ENCODE results near the gene VEGFC. TPM values are rescaled to one million over a fixed set of nuclear protein-coding genes. Genes with fewer than 3 reads are reported as not detected.

The VEGFC gene
- total RNA-seq, 1 donor from 2014 or later = 13.6 TPM

DNA sequence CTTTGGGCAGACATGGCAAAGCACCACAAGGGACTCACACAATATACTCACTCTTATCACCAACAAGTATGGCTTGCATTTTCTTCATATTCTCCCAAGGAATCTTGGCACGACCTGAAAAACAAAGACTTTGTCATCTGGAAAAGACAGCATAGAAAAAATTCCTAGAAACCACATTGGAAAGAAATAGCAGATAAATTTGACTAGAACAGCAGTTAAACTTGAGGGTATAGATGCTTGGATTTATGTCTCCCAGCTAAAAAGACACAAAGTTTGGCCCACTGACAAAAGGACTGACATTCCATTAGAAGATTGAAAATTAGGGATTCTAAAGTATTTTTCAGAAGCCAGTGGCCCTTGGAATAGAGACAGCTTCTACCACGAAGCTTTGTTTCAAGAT is 6.9 kb upstream of the VEGFC start:
- Mint-ChIP-seq H3K27ac (ENCODE audit: unreplicated experiment) (no peak overlapping the region), H3K4me3 (ENCODE audit: unreplicated experiment) (no peak overlapping the region), H3K4me1 (ENCODE audit: unreplicated experiment) (peaks cover 10% of the 10 kb centered on the region), H3K9me3 (ENCODE audit: unreplicated experiment) (no peaks in the 10 kb centered on the region), H3K36me3 (ENCODE audit: unreplicated experiment) (no peaks in the 10 kb centered on the region), H3K27me3 (ENCODE audit: unreplicated experiment) (no peaks in the 10 kb centered on the region)
- TF ChIP-seq, protein P1, sequence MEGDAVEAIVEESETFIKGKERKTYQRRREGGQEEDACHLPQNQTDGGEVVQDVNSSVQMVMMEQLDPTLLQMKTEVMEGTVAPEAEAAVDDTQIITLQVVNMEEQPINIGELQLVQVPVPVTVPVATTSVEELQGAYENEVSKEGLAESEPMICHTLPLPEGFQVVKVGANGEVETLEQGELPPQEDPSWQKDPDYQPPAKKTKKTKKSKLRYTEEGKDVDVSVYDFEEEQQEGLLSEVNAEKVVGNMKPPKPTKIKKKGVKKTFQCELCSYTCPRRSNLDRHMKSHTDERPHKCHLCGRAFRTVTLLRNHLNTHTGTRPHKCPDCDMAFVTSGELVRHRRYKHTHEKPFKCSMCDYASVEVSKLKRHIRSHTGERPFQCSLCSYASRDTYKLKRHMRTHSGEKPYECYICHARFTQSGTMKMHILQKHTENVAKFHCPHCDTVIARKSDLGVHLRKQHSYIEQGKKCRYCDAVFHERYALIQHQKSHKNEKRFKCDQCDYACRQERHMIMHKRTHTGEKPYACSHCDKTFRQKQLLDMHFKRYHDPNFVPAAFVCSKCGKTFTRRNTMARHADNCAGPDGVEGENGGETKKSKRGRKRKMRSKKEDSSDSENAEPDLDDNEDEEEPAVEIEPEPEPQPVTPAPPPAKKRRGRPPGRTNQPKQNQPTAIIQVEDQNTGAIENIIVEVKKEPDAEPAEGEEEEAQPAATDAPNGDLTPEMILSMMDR (IDR thresholded peaks at IDR 0.05) = no peak
- DNase-seq (ENCODE audit: extremely low spot score, unreplicated experiment) = no peak

DNA sequence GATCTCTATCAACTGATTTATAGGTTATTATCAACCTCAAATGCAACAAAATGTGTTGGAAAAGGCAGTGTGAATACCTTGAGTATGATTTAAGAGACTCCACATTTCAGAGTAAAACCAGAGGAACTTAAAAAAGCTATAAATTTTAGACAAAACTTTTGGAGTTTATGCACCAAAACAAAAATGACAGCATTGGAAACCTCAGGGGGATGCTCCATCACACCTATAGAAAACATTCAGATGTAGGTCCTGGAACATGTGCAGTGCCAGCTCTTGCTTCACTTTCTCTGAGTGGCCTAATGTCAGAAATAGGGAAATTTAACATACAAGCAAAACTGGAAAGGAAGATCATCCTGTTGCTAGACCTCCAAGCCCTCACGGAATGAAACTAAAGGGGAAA is 5.8 kb upstream of the VEGFC start:
- TF ChIP-seq, protein P1 (IDR thresholded peaks at IDR 0.05) = no peak
- Mint-ChIP-seq H3K27me3 (ENCODE audit: unreplicated experiment) (no peaks in the 10 kb centered on the region), H3K36me3 (ENCODE audit: unreplicated experiment) (no peaks in the 10 kb centered on the region), H3K4me3 (ENCODE audit: unreplicated experiment) (no peak overlapping the region), H3K9me3 (ENCODE audit: unreplicated experiment) (no peaks in the 10 kb centered on the region), H3K27ac (ENCODE audit: unreplicated experiment) (no peak overlapping the region), H3K4me1 (ENCODE audit: unreplicated experiment) (peaks cover 21% of the 10 kb centered on the region)
- DNase-seq (ENCODE audit: extremely low spot score, unreplicated experiment) = no peak

DNA sequence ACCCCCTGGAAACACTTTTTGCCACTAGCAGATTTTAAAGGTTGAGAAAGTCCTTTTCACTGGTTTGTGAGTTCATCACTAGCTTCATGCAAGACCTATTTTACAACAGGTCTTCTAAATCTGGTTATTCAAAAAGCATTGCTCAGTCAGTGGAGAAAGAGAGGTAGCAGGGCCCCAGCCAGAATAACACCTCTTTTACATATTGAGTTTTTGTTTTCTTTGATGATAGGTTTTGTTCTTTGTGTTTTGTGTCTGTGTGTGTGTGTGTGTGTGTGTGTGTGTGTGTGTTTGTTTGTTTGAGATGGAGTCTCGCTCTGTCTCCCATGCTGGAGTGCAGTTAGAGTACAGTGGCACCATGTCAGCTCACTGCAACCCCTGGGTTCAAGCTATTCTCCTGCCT is 2.7 kb upstream of the VEGFC start:
- Mint-ChIP-seq H3K9me3 (ENCODE audit: unreplicated experiment) (no peaks in the 10 kb centered on the region), H3K4me3 (ENCODE audit: unreplicated experiment) (no peak overlapping the region), H3K27ac (ENCODE audit: unreplicated experiment) (no peak overlapping the region), H3K36me3 (ENCODE audit: unreplicated experiment) (no peaks in the 10 kb centered on the region), H3K27me3 (ENCODE audit: unreplicated experiment) (no peaks in the 10 kb centered on the region), H3K4me1 (ENCODE audit: unreplicated experiment) (peaks cover 27% of the 10 kb centered on the region)
- TF ChIP-seq, protein P1 (IDR thresholded peaks at IDR 0.05) = no peak
- no peak for DNase-seq (ENCODE audit: extremely low spot score, unreplicated experiment)

DNA sequence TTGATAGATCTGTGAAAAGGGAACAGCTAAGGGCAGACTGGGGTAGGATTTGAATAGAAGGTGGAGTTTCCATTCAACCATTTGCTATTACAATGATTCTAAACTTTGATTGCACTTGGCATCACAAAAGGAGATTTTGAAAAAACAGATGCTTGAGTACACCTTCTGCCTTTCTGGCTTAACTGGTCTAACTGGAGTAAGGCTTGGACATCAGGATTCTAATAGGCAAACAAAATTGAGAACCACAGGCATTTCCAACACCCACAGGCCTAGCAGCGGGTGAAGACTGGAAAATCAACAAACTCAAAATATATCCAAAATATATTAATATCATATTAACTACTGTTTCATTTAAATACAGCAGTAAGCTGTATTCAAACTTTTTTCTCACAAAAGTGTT is 1.9 kb upstream of the VEGFC start:
- peak overlapping the region; percentile 74 for H3K27ac Mint-ChIP-seq (ENCODE audit: unreplicated experiment)
- H3K9me3 Mint-ChIP-seq (ENCODE audit: unreplicated experiment) = no peaks in the 10 kb centered on the region
- H3K4me3 Mint-ChIP-seq (ENCODE audit: unreplicated experiment) = no peak overlapping the region
- no peaks in the 10 kb centered on the region for H3K36me3 Mint-ChIP-seq (ENCODE audit: unreplicated experiment)
- no peak for DNase-seq (ENCODE audit: extremely low spot score, unreplicated experiment)
- TF ChIP-seq, protein P1 (IDR thresholded peaks at IDR 0.05) = no peak
- H3K27me3 Mint-ChIP-seq (ENCODE audit: unreplicated experiment) = no peaks in the 10 kb centered on the region
- H3K4me1 Mint-ChIP-seq (ENCODE audit: unreplicated experiment) = peaks cover 33% of the 10 kb centered on the region

DNA sequence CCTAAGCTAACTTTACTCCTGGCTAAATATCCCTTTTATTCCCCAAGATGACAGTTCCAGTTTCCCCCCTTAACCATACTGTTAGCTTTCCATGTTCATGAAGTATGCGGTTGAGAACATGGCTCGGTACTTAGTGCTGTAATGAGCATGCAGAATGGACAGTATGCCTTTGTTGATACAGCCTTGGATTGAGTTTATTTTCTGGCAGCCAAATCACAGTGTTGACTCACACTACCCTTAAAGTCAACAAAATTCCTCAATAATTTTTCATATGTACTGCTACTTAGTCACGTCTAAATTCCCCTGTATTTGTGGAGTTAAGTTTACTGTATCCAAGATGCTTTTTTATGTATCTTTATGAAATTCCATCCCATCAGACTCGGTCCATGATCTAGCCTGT is 1.4 kb upstream of the VEGFC start:
- no peak for DNase-seq (ENCODE audit: extremely low spot score, unreplicated experiment)
- Mint-ChIP-seq H3K36me3 (ENCODE audit: unreplicated experiment) (no peaks in the 10 kb centered on the region), H3K9me3 (ENCODE audit: unreplicated experiment) (no peaks in the 10 kb centered on the region), H3K27me3 (ENCODE audit: unreplicated experiment) (no peaks in the 10 kb centered on the region), H3K4me3 (ENCODE audit: unreplicated experiment) (peak overlapping the region; percentile 8), H3K27ac (ENCODE audit: unreplicated experiment) (peak overlapping the region; percentile 74), H3K4me1 (ENCODE audit: unreplicated experiment) (peaks cover 38% of the 10 kb centered on the region)
- TF ChIP-seq, protein P1 (IDR thresholded peaks at IDR 0.05) = no peak
